Tibial nerve (tissue), 3 donors: ENCODE measurements around the gene EEF2.

Source experiments
- POLR2A ChIP-seq, 2 donors: fragments of 450-650 bp; IDR thresholded peaks; one replicate each; pipeline ENCODE4 v1.6.1; 2017; ENCODE audit warnings: antibody characterized with exemption in 2 of 2, mild to moderate bottlenecking in 2 of 2, moderate library complexity in 2 of 2
- TF ChIP-seq, protein P1 (sequence below), 5 experiments: fragments of 200-600 bp in 3 of 5; fragments of 450-650 bp in 2 of 5; sonication (generic) in 3 of 5; IDR thresholded peaks; one replicate each; pipeline ENCODE4 v1.5.1; 2016 to 2019; ENCODE audit warnings: antibody characterized with exemption in 5 of 5, mild to moderate bottlenecking in 3 of 5, moderate library complexity in 2 of 5

DNA sequence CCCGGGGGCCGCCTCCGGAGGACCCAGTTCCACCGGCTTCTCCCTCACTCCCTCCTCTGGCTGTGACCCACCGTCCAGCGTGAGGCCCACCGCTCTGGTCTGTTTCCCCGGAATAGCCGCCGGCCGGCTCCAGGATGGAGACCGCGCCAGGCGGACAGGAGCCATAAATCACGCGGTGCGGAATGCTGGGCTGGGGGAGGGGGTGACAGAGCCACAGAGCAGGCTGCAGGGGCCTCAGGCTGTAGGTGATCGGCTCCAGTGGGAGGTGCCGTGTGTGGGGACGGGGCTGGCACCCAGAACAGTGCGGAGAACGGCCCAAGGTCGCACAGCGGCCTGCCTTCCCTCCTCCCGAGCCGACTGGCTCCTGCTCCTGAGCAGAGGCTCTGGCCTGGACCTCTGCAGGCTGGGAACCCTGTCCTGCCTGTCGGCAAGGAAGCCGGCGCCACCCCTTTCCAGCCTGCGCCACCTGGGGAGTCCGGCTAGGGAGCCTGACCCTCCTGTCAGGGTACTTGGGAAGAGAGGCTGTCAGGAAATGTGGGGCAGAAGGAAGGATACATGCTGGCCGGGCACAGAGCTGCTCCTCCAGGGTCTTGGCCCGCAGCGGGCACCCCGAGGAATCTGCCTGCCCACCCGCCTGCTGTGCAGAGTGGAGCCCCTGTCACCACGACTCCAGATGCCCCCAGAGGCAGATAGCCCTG lies 30.6 kb upstream of the EEF2 start:
- TF ChIP-seq, protein P1, sequence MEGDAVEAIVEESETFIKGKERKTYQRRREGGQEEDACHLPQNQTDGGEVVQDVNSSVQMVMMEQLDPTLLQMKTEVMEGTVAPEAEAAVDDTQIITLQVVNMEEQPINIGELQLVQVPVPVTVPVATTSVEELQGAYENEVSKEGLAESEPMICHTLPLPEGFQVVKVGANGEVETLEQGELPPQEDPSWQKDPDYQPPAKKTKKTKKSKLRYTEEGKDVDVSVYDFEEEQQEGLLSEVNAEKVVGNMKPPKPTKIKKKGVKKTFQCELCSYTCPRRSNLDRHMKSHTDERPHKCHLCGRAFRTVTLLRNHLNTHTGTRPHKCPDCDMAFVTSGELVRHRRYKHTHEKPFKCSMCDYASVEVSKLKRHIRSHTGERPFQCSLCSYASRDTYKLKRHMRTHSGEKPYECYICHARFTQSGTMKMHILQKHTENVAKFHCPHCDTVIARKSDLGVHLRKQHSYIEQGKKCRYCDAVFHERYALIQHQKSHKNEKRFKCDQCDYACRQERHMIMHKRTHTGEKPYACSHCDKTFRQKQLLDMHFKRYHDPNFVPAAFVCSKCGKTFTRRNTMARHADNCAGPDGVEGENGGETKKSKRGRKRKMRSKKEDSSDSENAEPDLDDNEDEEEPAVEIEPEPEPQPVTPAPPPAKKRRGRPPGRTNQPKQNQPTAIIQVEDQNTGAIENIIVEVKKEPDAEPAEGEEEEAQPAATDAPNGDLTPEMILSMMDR (IDR thresholded peaks at IDR 0.05), result no peak
- TF ChIP-seq POLR2A (IDR thresholded peaks at IDR 0.05), result no peak
